ENCODE data around the gene KIAA1755.

Gene KIAA1755

GRCh38 chr20:38278131-38278530 is 17.6 kb upstream of the KIAA1755 start:
- Histone ChIP-seq H3K4me2 (ENCODE audit: low read length) (no peak overlapping the region), H3K56ac (ENCODE audit: low read length) (no peak overlapping the region), H3K4ac (ENCODE audit: low read depth, low read length) (no peak overlapping the region), H3K27ac (ENCODE audit: low read depth, low read length) (no peak overlapping the region), H3K36me3 (ENCODE audit: control insufficient read depth, insufficient read depth, low read length) (no peaks in the 10 kb centered on the region), H2AK5ac (ENCODE audit: low read length) (no peak overlapping the region), H3K4me3 (ENCODE audit: low read length) (no peak overlapping the region), H3K4me1 (ENCODE audit: control insufficient read depth, low read depth, low read length) (no peaks in the 10 kb centered on the region), H4K5ac (ENCODE audit: low read length) (no peak overlapping the region), H2BK120ac (ENCODE audit: low read depth, low read length) (no peak overlapping the region), H3K9ac (ENCODE audit: low read length) (no peak overlapping the region), H4K8ac (ENCODE audit: low read depth, low read length) (no peak overlapping the region), H3K27me3 (ENCODE audit: insufficient read depth, low read length, poor library complexity) (no peaks in the 10 kb centered on the region), H3K79me1 (ENCODE audit: low read length) (no peaks in the 10 kb centered on the region), H3K79me2 (ENCODE audit: control insufficient read depth, insufficient read depth, low read length) (no peaks in the 10 kb centered on the region), H2BK5ac (ENCODE audit: low read length) (no peak overlapping the region), H2BK15ac (replicated peaks; ENCODE audit: low read depth) (no peak overlapping the region), H3K18ac (ENCODE audit: low read length) (no peak overlapping the region), H3K23ac (ENCODE audit: low read length) (no peak overlapping the region)
- no peak for DNase-seq
- WGBS (ENCODE audit: extremely low coverage, insufficient coverage, low lambda C conversion rate): no CpG with 5 or more reads among the region's 14 CpGs

GRCh38 chr20:38277691-38278090 is 17.2 kb upstream of the KIAA1755 start:
- H4K5ac ChIP-seq (ENCODE audit: low read length): no peak overlapping the region
- H2BK5ac ChIP-seq (ENCODE audit: low read length): no peak overlapping the region
- no peaks in the 10 kb centered on the region for H3K27me3 ChIP-seq (ENCODE audit: insufficient read depth, low read length, poor library complexity)
- H3K4me1 ChIP-seq (ENCODE audit: control insufficient read depth, low read depth, low read length): no peaks in the 10 kb centered on the region
- H3K56ac ChIP-seq (ENCODE audit: low read length): no peak overlapping the region
- no peak overlapping the region for H2AK5ac ChIP-seq (ENCODE audit: low read length)
- DNase-seq: no peak
- H3K79me1 ChIP-seq (ENCODE audit: low read length): no peaks in the 10 kb centered on the region
- no peak overlapping the region for H3K27ac ChIP-seq (ENCODE audit: low read depth, low read length)
- WGBS (ENCODE audit: extremely low coverage, insufficient coverage, low lambda C conversion rate): no CpG with 5 or more reads among the region's 2 CpGs
- no peak overlapping the region for H3K23ac ChIP-seq (ENCODE audit: low read length)
- H3K18ac ChIP-seq (ENCODE audit: low read length): no peak overlapping the region
- H2BK15ac ChIP-seq (replicated peaks; ENCODE audit: low read depth): no peak overlapping the region
- no peaks in the 10 kb centered on the region for H3K36me3 ChIP-seq (ENCODE audit: control insufficient read depth, insufficient read depth, low read length)
- no peak overlapping the region for H2BK120ac ChIP-seq (ENCODE audit: low read depth, low read length)
- no peak overlapping the region for H3K4ac ChIP-seq (ENCODE audit: low read depth, low read length)
- no peak overlapping the region for H3K4me2 ChIP-seq (ENCODE audit: low read length)
- H3K79me2 ChIP-seq (ENCODE audit: control insufficient read depth, insufficient read depth, low read length): no peaks in the 10 kb centered on the region
- H3K9ac ChIP-seq (ENCODE audit: low read length): no peak overlapping the region
- no peak overlapping the region for H4K8ac ChIP-seq (ENCODE audit: low read depth, low read length)
- H3K4me3 ChIP-seq (ENCODE audit: low read length): no peak overlapping the region

GRCh38 chr20:38277285-38277684 is 16.8 kb upstream of the KIAA1755 start:
- H2BK15ac ChIP-seq (replicated peaks; ENCODE audit: low read depth): no peak overlapping the region
- no peak overlapping the region for H4K8ac ChIP-seq (ENCODE audit: low read depth, low read length)
- no peak overlapping the region for H3K4me2 ChIP-seq (ENCODE audit: low read length)
- no peaks in the 10 kb centered on the region for H3K4me1 ChIP-seq (ENCODE audit: control insufficient read depth, low read depth, low read length)
- no peak overlapping the region for H2BK5ac ChIP-seq (ENCODE audit: low read length)
- DNase-seq: no peak
- H3K4me3 ChIP-seq (ENCODE audit: low read length): no peak overlapping the region
- H3K9ac ChIP-seq (ENCODE audit: low read length): no peak overlapping the region
- H3K36me3 ChIP-seq (ENCODE audit: control insufficient read depth, insufficient read depth, low read length): no peaks in the 10 kb centered on the region
- H3K79me2 ChIP-seq (ENCODE audit: control insufficient read depth, insufficient read depth, low read length): no peaks in the 10 kb centered on the region
- H4K5ac ChIP-seq (ENCODE audit: low read length): no peak overlapping the region
- no peak overlapping the region for H2AK5ac ChIP-seq (ENCODE audit: low read length)
- no peak overlapping the region for H3K56ac ChIP-seq (ENCODE audit: low read length)
- H3K27me3 ChIP-seq (ENCODE audit: insufficient read depth, low read length, poor library complexity): no peaks in the 10 kb centered on the region
- H3K27ac ChIP-seq (ENCODE audit: low read depth, low read length): no peak overlapping the region
- no peaks in the 10 kb centered on the region for H3K79me1 ChIP-seq (ENCODE audit: low read length)
- H2BK120ac ChIP-seq (ENCODE audit: low read depth, low read length): no peak overlapping the region
- H3K23ac ChIP-seq (ENCODE audit: low read length): no peak overlapping the region
- no peak overlapping the region for H3K4ac ChIP-seq (ENCODE audit: low read depth, low read length)
- WGBS (ENCODE audit: extremely low coverage, insufficient coverage, low lambda C conversion rate): no CpG with 5 or more reads among the region's 5 CpGs
- H3K18ac ChIP-seq (ENCODE audit: low read length): no peak overlapping the region

- Histone ChIP-seq H3K4me3 (ENCODE audit: low read length) (no peak overlapping the region), H3K4me1 (ENCODE audit: control insufficient read depth, low read depth, low read length) (no peaks in the 10 kb centered on the region), H3K23ac (ENCODE audit: low read length) (no peak overlapping the region), H3K79me1 (ENCODE audit: low read length) (no peaks in the 10 kb centered on the region), H3K27me3 (ENCODE audit: insufficient read depth, low read length, poor library complexity) (no peaks in the 10 kb centered on the region), H4K5ac (ENCODE audit: low read length) (no peak overlapping the region), H3K4me2 (ENCODE audit: low read length) (no peak overlapping the region), H3K79me2 (ENCODE audit: control insufficient read depth, insufficient read depth, low read length) (no peaks in the 10 kb centered on the region), H3K27ac (ENCODE audit: low read depth, low read length) (no peak overlapping the region), H3K9ac (ENCODE audit: low read length) (no peak overlapping the region), H2BK120ac (ENCODE audit: low read depth, low read length) (no peak overlapping the region), H3K56ac (ENCODE audit: low read length) (no peak overlapping the region), H3K36me3 (ENCODE audit: control insufficient read depth, insufficient read depth, low read length) (no peaks in the 10 kb centered on the region), H3K4ac (ENCODE audit: low read depth, low read length) (no peak overlapping the region), H2BK5ac (ENCODE audit: low read length) (no peak overlapping the region), H2BK15ac (replicated peaks; ENCODE audit: low read depth) (no peak overlapping the region), H4K8ac (ENCODE audit: low read depth, low read length) (no peak overlapping the region), H3K18ac (ENCODE audit: low read length) (no peak overlapping the region), H2AK5ac (ENCODE audit: low read length) (no peak overlapping the region)
- 100% methylated on average over 1 of the region's 12 CpGs for WGBS (ENCODE audit: extremely low coverage, insufficient coverage, low lambda C conversion rate)
- DNase-seq: no peak
These were observed 15.4 kb upstream of the KIAA1755 start for GRCh38 chr20:38275815-38276550.

- Histone ChIP-seq H2BK5ac (ENCODE audit: low read length) (no peak overlapping the region), H3K79me1 (ENCODE audit: low read length) (no peaks in the 10 kb centered on the region), H2AK5ac (ENCODE audit: low read length) (no peak overlapping the region), H3K36me3 (ENCODE audit: control insufficient read depth, insufficient read depth, low read length) (no peaks in the 10 kb centered on the region), H3K23ac (ENCODE audit: low read length) (no peak overlapping the region), H3K56ac (ENCODE audit: low read length) (no peak overlapping the region), H4K8ac (ENCODE audit: low read depth, low read length) (no peak overlapping the region), H3K27ac (ENCODE audit: low read depth, low read length) (no peak overlapping the region), H3K4me3 (ENCODE audit: low read length) (no peak overlapping the region), H3K27me3 (ENCODE audit: insufficient read depth, low read length, poor library complexity) (no peaks in the 10 kb centered on the region), H2BK120ac (ENCODE audit: low read depth, low read length) (no peak overlapping the region), H2BK15ac (replicated peaks; ENCODE audit: low read depth) (no peak overlapping the region), H3K79me2 (ENCODE audit: control insufficient read depth, insufficient read depth, low read length) (no peaks in the 10 kb centered on the region), H3K9ac (ENCODE audit: low read length) (no peak overlapping the region), H3K4ac (ENCODE audit: low read depth, low read length) (no peak overlapping the region), H3K4me1 (ENCODE audit: control insufficient read depth, low read depth, low read length) (no peaks in the 10 kb centered on the region), H3K4me2 (ENCODE audit: low read length) (no peak overlapping the region), H4K5ac (ENCODE audit: low read length) (no peak overlapping the region), H3K18ac (ENCODE audit: low read length) (no peak overlapping the region)
- WGBS (ENCODE audit: extremely low coverage, insufficient coverage, low lambda C conversion rate): no CpG with 5 or more reads among the region's 2 CpGs
- no peak for DNase-seq
These were observed 12.4 kb upstream of the KIAA1755 start for GRCh38 chr20:38272961-38273360.

- no peak overlapping the region for H2BK15ac ChIP-seq (replicated peaks; ENCODE audit: low read depth)
- no peak overlapping the region for H3K9ac ChIP-seq (ENCODE audit: low read length)
These were observed 11.9 kb upstream of the KIAA1755 start for GRCh38 chr20:38272398-38272797.

More at GRCh38 chr20:38272398-38272797, 11.9 kb upstream of the KIAA1755 start:
- Histone ChIP-seq H3K36me3 (ENCODE audit: control insufficient read depth, insufficient read depth, low read length) (no peaks in the 10 kb centered on the region), H3K56ac (ENCODE audit: low read length) (no peak overlapping the region), H3K27ac (ENCODE audit: low read depth, low read length) (no peak overlapping the region), H4K5ac (ENCODE audit: low read length) (no peak overlapping the region), H3K4me1 (ENCODE audit: control insufficient read depth, low read depth, low read length) (no peaks in the 10 kb centered on the region), H2AK5ac (ENCODE audit: low read length) (no peak overlapping the region), H2BK5ac (ENCODE audit: low read length) (no peak overlapping the region), H3K79me2 (ENCODE audit: control insufficient read depth, insufficient read depth, low read length) (no peaks in the 10 kb centered on the region), H3K18ac (ENCODE audit: low read length) (no peak overlapping the region), H3K4ac (ENCODE audit: low read depth, low read length) (no peak overlapping the region), H3K4me2 (ENCODE audit: low read length) (no peak overlapping the region), H3K27me3 (ENCODE audit: insufficient read depth, low read length, poor library complexity) (no peaks in the 10 kb centered on the region), H2BK120ac (ENCODE audit: low read depth, low read length) (no peak overlapping the region), H4K8ac (ENCODE audit: low read depth, low read length) (no peak overlapping the region), H3K23ac (ENCODE audit: low read length) (no peak overlapping the region), H3K4me3 (ENCODE audit: low read length) (no peak overlapping the region), H3K79me1 (ENCODE audit: low read length) (no peaks in the 10 kb centered on the region)
- no CpG with 5 or more reads among the region's 2 CpGs for whole genome bisulfite sequencing (ENCODE audit: extremely low coverage, insufficient coverage, low lambda C conversion rate)
- no peak for DNase-seq
